SW 1271 (cell line): ENCODE measurements around the gene CACNB1.

Experiments
- DNase-seq, 2 experiments: peaks; one replicate each; lab custom pipeline; 2025; lab: John Stamatoyannopoulos, UW

CACNB1 gene

GRCh38 chr17:39197380-39198185, at the start of gene CACNB1:
CACNB1 (minus strand) TSS chr17:39197669; CDS start chr17:39197495, 174 bp downstream.
- peak in 1 of 2 experiments; percentile 68 for DNase-seq

- no peak for DNase-seq
These were observed 48.8 kb upstream of the CACNB1 start for GRCh38 chr17:39246274-39246673.

- peak; percentile 31 to 74 for DNase-seq
These were observed 47.4 kb upstream of the CACNB1 start for GRCh38 chr17:39244600-39245570.

- DNase-seq = no peak
These were observed 46.6 kb upstream of the CACNB1 start for GRCh38 chr17:39244016-39244599.

- DNase-seq = no peak
These were observed 45.7 kb upstream of the CACNB1 start for GRCh38 chr17:39243155-39243554.

GRCh38 chr17:39240631-39241030, 43.2 kb upstream of the CACNB1 start:
- DNase-seq = no peak

- DNase-seq = peak in 1 of 2 experiments; percentile 12
These were observed 42.3 kb upstream of the CACNB1 start for GRCh38 chr17:39239640-39240314.

GRCh38 chr17:39238311-39238972, 41.0 kb upstream of the CACNB1 start:
- peak; percentile 68 to 80 for DNase-seq

GRCh38 chr17:39237586-39237985, 40.1 kb upstream of the CACNB1 start:
- no peak for DNase-seq

GRCh38 chr17:39236981-39237441, 39.5 kb upstream of the CACNB1 start:
- DNase-seq = no peak

- no peak for DNase-seq
These were observed 39.0 kb upstream of the CACNB1 start for GRCh38 chr17:39236450-39236927.

GRCh38 chr17:39235555-39236449, 38.3 kb upstream of the CACNB1 start:
- DNase-seq = peak in 1 of 2 experiments; percentile 85

- DNase-seq = no peak
These were observed 34.4 kb upstream of the CACNB1 start for GRCh38 chr17:39231591-39232551.

GRCh38 chr17:39231091-39231561, 33.7 kb upstream of the CACNB1 start:
- DNase-seq = no peak

- no peak for DNase-seq
These were observed 32.9 kb upstream of the CACNB1 start for GRCh38 chr17:39230361-39230760.

GRCh38 chr17:39229274-39229913, 31.9 kb upstream of the CACNB1 start:
- DNase-seq = no peak

GRCh38 chr17:39227364-39227919, 30.0 kb upstream of the CACNB1 start:
- no peak for DNase-seq
